ENCODE data around the gene UGGT2. TPM values are rescaled to one million over a fixed set of nuclear protein-coding genes. Genes with fewer than 3 reads are reported as not detected.

Gene UGGT2
- total and polyA plus RNA-seq, 7 donors: 2.1 to 7.2 (median 4.3) TPM

GRCh38 chr13:95788100-95788463, 265.1 kb downstream of the UGGT2 start:
- no peak for TF ChIP-seq CTCF (IDR thresholded peaks at IDR 0.05)
- no peak for DNase-seq
- intact Hi-C loops (cut with DNase I): no loop called here
- Histone ChIP-seq H3K36me3 (ENCODE audit: insufficient read depth in 1 of 2, low read depth in 1 of 2) (peaks cover 11 to 66% of the 10 kb centered on the region in 2 donors), H3K4me1 (no peaks in the 10 kb centered on the region), H3K27ac (no peak overlapping the region), H3K9me3 (no peaks in the 10 kb centered on the region), H3K27me3 (ENCODE audit: insufficient read depth in 3 of 3, low read length in 2 of 3) (no peaks in the 10 kb centered on the region), H3K4me3 (no peak overlapping the region)
- no peak for ATAC-seq
- 68 to 73% (median 72%) methylated on average over 2 of the region's 2 CpGs for WGBS, 3 donors

GRCh38 chr13:95787356-95788099, 265.7 kb downstream of the UGGT2 start:
- H3K27ac ChIP-seq: no peak overlapping the region
- H3K9me3 ChIP-seq: no peaks in the 10 kb centered on the region
- 29 to 55% (median 36%) methylated on average over 1 of the region's 1 CpG for WGBS, 3 donors
- no peaks in the 10 kb centered on the region for H3K4me1 ChIP-seq
- no peak overlapping the region for H3K4me3 ChIP-seq
- H3K36me3 ChIP-seq (ENCODE audit: insufficient read depth in 1 of 2, low read depth in 1 of 2): peaks cover 11 to 60% of the 10 kb centered on the region in 2 donors
- DNase-seq (no peak), ATAC-seq (peak in 2 of 4 donors; percentile 37 to 50)
- no peak for TF ChIP-seq CTCF (IDR thresholded peaks at IDR 0.05)
- intact Hi-C loops (cut with DNase I): no loop called here
- H3K27me3 ChIP-seq (ENCODE audit: insufficient read depth in 3 of 3, low read length in 2 of 3): no peaks in the 10 kb centered on the region

- intact Hi-C loops (cut with DNase I): no loop called here
- Histone ChIP-seq H3K36me3 (ENCODE audit: insufficient read depth in 1 of 2, low read depth in 1 of 2) (peaks cover 8 to 36% of the 10 kb centered on the region in 2 donors), H3K27ac (no peak overlapping the region), H3K4me1 (no peaks in the 10 kb centered on the region), H3K27me3 (ENCODE audit: insufficient read depth in 3 of 3, low read length in 2 of 3) (no peaks in the 10 kb centered on the region), H3K4me3 (no peak overlapping the region), H3K9me3 (no peaks in the 10 kb centered on the region)
- ATAC-seq (no peak), DNase-seq (no peak)
- no peak for TF ChIP-seq CTCF (IDR thresholded peaks at IDR 0.05)
- 89 to 96% (median 92%) methylated on average over 3 of the region's 3 CpGs for whole genome bisulfite sequencing, 3 donors
These were observed 268.3 kb downstream of the UGGT2 start for GRCh38 chr13:95784900-95785290.

- DNase-seq: no peak
- no peak for TF ChIP-seq CTCF (IDR thresholded peaks at IDR 0.05)
- no peaks in the 10 kb centered on the region for H3K9me3 ChIP-seq
- ATAC-seq: no peak
- intact Hi-C loops (cut with DNase I): no loop called here
- no peak overlapping the region for H3K27ac ChIP-seq
- peaks cover 8 to 33% of the 10 kb centered on the region in 2 donors for H3K36me3 ChIP-seq (ENCODE audit: insufficient read depth in 1 of 2, low read depth in 1 of 2)
- H3K4me1 ChIP-seq: no peaks in the 10 kb centered on the region
- H3K27me3 ChIP-seq (ENCODE audit: insufficient read depth in 3 of 3, low read length in 2 of 3): no peaks in the 10 kb centered on the region
- no peak overlapping the region for H3K4me3 ChIP-seq
- WGBS, 3 donors: 67 to 77% (median 75%) methylated on average over 6 of the region's 6 CpGs
These were observed 268.9 kb downstream of the UGGT2 start for GRCh38 chr13:95784161-95784899.

Data from psoas muscle (tissue), 8 donors.